Activated CD8-positive, alpha-beta memory T cell treated with anti-CD3 and anti-CD28 coated beads, Interleukin-2, amount 50 U/mL, for 24 hours (primary cell): Measurements from ENCODE around the gene ESF1.

ENCODE experiments used
- DNase-seq: peaks from one replicate; pipeline ENCODE4 v3.0.0-alpha.2; 2020; ENCODE audit errors: extremely low read depth

ESF1 gene

DNA sequence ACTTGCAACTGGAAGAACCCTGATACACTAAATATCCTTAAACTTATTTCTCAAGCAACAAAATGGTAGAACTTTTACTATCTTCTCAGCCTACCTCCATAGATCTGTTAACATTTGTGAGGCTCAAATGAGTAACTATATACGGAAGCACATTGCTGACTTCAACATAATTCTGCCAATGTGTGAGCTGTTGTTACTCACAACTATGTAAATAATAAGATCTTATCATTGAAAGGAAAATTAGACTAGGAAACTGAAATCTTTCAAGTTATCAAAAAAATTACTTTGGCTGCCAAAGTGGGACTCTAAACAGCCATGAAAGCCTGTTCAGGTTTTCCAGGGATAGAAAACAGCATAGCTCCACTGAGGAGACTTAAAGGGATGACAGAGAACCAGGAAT is 105.8 kb downstream of the ESF1 start:
- DNase-seq, result no peak

DNA sequence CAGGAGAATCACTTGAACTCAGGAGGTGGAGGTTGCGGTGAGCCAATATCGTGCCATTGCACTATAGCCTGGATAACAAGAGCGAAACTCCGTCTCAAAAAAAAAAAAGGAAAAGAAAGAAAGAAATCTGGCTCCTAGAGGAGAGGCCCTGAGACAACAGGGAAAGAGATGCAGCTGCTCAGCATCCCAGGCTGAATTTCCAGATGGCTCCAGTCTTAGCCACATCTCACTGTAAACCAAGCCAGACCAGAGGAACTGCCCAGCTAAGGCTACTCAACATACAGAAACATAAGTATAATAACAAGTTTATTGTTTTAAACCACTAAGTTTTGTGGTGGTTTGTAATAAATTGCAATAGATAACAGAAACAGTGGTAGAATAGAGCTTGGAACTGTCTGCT is 107.5 kb downstream of the ESF1 start:
- DNase-seq, result no peak

DNA sequence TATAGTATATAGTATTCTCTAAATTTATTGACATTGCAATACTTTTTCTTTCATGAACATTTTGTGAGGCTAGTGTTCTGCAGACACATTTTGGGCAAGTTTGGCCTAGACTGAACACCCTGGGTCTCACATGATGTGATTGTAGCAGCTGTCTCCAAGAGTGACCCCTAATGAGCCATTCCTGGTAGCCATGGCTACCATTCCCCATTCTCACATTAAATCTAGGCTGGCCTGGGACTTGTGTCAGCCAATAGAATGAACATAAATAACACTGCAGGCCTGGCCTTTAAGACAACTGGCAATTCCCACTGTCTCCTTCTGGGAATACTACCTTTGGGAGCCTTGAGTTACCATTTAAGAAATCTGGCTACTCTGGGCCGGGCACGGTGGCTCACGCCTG is 108.0 kb downstream of the ESF1 start:
- DNase-seq, result no peak

DNA sequence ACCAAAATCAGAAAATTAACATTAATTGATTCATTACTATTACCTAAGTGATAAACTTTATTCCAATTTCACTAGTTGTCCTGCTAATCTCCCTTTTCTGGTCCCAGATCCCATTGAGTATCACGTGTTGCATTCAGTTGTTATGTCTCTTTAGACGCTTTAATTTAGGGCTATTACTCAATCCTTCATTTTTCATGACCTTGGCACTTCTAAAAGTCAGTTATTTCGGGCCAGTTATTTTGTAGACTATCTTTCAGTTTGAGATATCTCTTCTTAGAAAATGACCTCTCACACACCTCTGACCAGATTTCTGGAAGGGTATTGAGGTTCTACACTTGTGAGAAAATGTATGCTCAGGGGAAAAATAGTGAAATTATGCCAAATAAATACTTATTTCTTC is 112.0 kb downstream of the ESF1 start:
- no peak for DNase-seq

DNA sequence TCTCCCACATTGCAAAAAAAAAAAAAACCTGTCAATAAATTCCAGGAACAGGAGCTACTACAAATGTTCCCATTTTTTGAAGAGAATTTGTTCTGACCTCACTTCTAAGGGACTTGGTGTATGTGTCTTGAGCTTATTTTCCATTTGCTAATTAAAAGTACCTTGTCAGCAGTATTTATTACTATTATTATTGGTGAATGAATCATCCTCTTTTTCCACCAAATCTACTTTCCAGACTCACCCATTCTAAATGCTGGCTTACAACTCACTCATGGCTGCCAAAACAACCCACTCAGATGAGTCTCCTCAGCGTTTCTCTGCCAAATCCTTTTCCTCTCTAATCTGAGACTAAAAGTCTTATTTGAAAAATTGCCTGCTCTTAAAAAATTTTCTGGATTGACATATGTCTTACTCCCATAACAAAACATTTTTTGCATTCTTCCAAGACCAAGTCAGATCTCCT is 112.8 kb downstream of the ESF1 start:
- no peak for DNase-seq

DNA sequence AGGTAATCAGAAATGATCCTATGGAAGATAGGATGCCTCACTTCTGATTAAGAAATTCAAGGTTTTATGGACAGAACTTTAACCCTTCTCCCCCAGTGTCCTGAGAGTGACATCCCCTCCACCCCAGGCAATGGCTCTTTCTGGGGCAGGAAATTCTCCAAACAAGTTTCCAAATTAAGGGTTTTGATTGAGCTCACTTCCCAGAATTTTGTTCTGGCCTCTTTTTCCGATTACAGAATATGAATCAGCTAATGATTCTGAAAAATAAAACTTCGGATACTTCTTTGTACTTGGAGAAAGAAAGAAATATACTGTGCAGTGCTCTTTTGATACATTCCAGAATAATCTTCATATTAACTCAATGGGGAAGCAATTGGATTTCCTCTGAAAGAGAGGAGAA is 113.2 kb downstream of the ESF1 start:
- no peak for DNase-seq

DNA sequence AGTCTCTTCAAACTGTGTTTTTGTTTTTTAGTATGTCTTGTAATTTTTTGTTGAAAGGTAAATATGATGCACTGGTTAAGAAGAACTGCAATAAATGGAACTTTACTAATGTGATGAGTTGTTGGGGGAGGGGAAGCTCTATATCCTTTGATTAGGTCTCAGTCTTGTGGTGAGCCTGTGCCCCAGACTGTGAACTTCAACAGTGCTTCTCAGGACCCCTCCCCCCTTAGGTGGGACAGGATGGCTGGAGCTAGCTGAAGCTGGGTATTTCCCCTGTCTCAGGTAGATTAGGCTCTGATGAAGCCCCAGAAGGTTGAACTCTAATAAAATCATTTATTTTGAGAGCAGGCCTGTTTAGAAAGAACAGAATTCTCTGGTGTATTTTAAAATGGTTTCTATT is 114.6 kb downstream of the ESF1 start:
- no peak for DNase-seq

DNA sequence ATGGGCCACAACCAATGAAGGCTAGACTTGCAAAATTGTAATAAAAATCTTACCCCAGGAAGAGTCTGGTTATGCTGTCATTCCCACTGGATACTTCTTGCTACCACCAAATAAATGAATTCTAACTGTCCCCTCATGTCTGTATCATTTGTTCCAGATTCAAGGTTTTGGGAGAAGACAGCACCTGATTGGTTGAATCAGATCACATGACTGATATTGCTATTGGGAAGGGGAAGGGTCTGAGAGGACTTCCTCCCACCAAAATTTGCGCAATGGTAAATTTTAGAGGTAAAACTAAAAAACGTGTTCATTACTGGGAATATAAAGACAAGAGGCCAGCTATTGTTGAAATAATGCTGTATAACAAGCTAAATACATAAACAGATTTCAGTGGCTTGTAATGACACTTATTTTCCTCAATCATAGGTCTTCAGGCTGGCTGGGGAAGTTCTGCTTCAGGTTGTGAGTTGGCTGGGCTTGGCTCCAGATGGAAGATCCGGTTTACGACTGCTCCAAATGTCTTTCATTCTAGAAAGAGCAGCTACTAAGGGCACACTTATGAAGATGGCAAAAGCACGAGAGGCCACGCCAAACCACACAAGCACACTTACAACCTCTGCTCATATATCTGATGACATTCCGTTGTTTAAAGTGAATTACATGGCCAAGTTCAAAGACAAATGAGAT is 118.9 kb downstream of the ESF1 start:
- no peak for DNase-seq
